GM21723 (cell line): Measurements from ENCODE around the gene NPIPB6.

Source experiments
- ATAC-seq: cut with Tn5 transposase; IDR thresholded peaks from one replicate; pipeline ENCODE4 v1.9.1; 2021; ENCODE audit warnings: mild to moderate bottlenecking, moderate library complexity; ENCODE audit not compliant: unreplicated experiment

The NPIPB6 gene

DNA sequence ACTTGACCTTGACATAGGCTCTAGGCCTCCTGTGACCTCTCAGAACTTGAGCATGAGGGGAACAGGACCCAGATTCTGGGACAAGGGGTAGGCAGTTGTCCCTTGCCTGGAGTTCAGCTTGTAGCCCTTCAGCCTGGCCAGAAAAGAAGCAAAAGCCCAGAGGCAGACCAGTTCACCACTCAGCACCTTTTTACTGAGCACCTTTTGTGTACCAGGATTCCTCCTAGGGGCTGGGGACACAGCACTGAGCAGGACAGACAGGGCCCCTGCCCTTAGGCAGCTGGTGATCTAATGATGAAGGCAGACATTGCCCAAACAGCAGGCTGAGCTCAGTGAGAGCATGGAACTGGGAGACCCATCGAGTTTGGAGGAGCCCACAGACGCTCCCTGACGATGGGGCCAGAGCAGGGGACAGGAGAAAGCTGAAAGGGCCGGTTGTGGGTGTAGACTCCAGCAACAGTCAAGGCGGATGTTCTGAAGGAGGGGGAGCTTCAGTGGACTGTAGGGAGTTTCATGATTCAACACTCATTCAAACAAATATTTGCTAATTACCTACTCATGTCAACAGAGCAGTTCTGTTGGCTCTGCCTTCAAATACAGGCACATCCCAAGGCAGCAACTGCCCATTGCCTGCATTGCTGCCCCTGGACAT, 38.9 kb downstream of the NPIPB6 start:
- no peak for ATAC-seq

DNA sequence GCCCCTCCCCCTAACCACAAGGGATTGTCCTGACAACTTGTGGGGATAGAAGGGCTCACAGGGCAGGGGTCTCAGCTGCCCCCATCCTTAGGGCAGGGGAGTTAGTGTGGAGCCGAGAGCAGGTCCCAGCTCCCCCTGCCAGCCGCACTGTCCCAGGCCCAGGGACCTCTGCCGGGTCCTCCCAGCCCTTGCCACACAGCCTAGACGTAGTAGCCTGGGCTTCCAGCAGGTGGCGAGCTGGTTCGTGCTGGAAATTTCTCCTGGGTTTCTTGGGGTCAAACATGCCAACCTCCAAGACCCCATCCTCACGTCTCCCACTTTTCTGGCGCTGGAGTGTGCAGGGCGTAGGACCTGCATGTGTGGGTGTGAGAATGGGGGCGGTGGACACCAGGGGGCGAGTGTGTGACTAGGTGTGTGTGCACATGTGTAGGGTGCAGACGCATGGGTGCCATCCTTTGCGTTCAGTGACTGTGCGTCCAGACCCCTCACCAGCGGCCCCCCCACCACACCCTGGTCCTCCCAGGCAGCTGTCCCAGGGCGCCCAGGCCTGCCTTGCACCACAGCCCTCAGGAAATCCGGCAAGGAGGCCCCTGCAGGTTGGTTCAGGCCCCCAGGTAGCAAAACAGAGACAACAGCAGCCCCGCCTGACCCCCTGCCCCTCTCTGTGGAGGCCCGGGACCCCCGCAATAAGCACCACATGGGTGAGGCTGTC, 41.5 kb downstream of the NPIPB6 start:
- no peak for ATAC-seq

GRCh38 chr16:28320741-28321140, 42.6 kb downstream of the NPIPB6 start:
- ATAC-seq, result no peak

- ATAC-seq, result no peak
Measured at GRCh38 chr16:28320023-28320561, 43.2 kb downstream of the NPIPB6 start.

- ATAC-seq, result no peak
Measured at GRCh38 chr16:28319476-28320022, 43.8 kb downstream of the NPIPB6 start.

DNA sequence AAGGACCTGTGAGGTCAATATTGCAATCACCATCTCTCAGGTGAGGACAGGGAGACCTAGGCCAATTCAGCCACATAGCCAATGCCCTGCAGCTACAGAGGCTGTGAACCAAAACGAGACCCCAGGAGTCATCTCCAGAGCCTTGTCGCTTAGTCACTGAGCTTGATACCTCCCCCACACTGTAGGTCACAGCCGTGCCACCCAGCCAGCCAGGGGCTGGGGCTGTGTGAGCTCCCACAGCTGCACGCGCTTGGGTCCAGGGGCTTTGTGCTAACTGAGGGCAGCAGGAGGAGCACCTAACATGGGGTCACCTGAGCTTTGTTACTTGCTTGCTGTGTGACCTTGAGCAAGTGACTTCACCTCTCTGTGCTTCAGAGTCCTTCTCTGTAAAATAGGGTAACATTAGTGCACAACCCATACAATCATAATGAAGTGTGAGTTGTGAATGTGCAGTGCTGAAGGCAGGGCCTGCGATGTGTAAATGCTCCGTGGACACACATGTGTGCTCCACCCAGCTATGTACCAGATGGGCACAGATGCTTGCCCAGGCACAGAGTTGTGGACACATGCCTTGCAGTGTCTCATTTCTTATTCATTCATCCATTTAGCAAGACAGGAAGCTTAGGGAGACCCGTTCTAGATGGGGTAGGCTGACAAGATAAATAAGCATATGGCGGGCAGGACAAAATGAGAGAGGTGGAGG, 45.1 kb downstream of the NPIPB6 start:
- ATAC-seq, result no peak

DNA sequence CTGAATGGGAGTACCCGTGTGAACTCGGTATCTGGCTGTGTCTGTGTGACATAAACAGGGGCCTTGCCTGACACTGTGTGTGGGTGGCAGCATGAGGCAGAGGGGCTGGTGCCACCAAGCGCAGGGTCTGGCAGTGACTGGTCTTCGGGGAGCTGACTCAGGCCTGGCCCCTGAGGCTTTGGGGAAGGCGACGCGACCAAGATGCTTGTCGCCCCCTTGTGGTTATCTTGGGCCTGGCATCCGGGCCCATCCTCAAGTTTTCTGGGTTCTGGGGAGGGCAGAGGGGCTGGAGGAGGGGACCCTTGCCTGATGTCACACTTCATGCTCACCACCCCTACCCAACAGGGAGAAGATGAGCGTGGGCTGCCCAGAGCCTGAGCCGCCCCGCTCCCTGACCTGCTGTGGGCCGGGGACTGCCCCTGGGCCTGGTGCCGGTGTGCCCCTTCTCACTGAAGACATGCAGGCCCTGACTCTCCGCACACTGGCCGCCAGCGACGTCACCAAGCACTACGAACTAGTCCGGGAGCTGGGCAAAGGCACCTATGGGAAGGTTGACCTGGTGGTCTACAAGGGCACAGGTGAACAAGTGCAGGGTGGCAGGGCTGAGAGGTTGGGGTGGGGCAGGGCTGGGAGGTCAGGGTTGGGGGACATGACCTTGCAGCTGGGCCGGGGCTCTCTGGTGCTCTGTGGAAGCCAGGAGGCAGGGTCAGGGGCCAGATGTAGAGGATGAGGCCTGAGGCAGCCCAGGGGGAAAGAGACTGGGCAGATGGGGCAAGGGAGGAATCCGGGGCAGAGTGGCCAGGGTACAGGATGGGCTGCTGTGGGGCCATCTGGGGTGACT, 46.0 kb downstream of the NPIPB6 start:
- ATAC-seq, result no peak

DNA sequence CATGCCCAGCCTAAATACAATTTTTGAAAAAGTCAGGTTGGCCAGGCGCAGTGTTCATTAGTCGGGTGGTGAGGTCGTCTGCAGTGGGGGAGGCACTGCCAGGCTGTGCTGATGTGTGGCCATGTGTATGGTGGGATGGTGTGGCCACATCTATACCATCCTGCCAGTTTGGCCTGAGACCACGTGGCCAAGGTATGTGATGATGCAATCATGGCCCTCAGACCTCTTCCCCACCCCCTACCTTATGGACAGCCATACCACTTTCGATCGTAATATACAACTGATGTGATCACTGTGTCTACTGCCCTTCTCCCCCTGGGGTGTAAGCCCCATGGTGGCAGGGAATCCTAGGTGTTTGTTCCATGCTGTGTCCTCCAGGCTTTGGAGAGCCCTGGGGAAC, 47.3 kb downstream of the NPIPB6 start:
- ATAC-seq, result no peak

- no peak for ATAC-seq
Measured at GRCh38 chr16:28313587-28313986, 49.7 kb downstream of the NPIPB6 start.

GRCh38 chr16:28312327-28312726, 51.0 kb downstream of the NPIPB6 start:
- ATAC-seq, result no peak

DNA sequence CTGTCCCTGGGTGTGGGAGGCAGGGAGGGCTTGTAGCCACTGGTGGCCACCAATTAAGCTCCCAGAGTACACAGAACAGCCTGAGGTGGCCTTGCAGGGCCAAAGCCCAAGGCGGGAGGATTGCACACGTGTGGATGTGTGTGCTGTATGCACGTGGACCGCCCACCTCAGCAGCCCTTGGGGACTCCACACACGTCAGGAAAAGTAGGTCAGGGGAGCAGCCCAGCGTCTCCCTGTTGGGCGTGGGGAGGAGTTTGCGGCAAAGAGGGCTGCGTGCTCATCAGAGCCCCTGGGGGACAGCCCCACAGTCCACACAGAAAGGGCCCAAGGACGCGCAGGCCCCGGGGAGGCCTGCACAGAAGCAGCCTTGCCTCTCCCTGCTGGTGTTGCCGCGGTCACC, 51.4 kb downstream of the NPIPB6 start:
- ATAC-seq, result no peak

DNA sequence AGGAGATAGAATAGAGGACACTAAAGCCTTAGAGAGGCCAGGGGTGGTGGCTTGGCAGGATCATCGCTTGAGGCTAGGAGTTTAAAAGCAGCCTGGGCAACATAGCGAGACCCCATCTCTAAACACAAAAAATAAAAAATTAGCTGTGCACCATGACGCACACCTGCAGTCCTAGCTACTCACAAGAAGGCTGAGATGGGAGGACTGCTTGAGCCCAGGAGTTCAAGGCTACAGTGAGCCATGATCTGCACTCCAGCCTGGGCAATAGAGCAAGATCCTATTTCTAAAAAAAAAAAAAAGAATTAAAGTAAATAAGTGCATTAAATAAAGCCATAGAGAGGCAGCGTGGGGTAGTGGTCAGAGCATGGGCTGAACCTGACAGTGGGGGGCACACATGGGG, 51.9 kb downstream of the NPIPB6 start:
- no peak for ATAC-seq

DNA sequence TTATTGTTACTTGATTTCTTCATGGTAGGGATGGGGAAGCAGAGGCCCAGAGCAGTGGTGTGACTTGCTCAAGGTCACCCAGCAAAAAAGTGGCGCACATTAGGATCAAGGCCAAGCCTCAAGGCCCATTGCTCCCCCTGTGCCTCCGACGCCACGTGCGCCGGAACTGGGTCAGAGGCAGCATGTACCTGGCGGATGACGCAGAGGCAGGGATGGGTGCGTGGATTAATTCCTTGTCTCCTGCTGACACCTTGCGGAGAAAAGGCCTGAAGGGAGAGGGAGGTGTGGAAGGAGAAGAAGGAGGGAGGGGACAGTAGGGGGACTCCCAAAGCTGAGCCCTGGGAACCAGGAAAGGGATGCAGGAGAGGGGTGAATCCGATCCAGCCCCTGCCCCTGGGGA, 52.5 kb downstream of the NPIPB6 start:
- no peak for ATAC-seq

DNA sequence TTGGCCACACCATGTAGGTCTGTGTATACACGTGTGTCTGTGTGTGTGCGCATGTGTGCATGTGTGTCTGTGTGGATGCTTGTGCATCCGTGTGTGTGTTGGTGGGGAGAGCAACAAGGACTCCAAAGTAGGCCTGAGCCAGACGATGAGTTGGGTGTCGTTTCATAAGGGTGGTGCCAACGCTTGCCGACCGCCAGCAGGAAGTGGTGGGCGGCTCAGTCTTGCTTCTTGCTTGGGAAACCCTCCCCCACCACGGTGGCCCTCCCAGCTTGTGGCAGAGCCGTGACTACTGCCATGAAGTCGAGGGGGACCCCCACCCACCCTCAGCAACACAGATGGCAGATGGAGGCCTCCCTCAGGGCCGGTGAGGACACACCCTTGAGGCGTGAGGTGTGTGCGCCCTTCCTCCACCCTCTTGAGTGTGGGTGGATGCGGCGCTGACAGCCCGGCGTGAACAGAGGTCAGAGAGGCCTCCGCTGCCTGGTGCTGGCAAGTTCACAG, 53.4 kb downstream of the NPIPB6 start:
- no peak for ATAC-seq

DNA sequence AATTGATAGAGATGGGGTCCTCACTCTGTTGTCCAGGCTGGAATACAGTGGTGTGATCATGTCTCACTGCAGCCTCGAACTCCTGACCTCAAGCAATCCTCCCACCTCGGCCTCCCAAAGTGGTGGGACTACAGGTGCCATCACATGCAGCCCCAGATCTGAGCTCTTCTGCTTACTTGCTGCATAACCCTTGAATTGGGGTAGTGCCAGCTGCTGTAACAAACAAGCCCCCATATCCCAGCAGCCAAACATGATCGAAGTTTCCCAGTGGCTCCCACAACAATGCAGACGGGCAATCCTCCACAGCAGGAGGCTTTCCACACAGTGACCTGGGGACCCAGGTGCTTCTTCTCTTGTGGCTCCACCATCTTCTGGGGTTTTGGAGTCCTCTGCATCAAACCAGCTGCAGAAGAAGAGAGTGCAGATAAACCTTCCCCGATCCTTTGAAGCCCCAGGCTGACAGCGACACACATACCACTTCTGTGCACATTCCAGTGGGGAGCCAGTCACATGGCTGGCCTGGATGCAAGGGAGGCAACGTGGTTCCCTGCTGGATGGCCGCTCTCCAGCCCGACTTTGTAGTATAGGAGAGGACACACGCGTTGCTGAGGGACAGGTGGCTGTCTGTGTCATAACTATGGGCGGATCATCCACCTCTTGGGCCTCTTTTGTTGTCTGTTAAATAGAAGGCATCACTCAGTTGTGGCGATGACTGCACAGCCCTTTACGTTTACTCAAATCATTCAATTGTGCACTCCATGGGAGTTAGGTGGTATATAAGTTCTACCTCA, 54.3 kb downstream of the NPIPB6 start:
- no peak for ATAC-seq

- ATAC-seq, result no peak
Measured at GRCh38 chr16:28307936-28308335, 55.4 kb downstream of the NPIPB6 start.

- ATAC-seq, result no peak
Measured at GRCh38 chr16:28304214-28304613, 59.1 kb downstream of the NPIPB6 start.

DNA sequence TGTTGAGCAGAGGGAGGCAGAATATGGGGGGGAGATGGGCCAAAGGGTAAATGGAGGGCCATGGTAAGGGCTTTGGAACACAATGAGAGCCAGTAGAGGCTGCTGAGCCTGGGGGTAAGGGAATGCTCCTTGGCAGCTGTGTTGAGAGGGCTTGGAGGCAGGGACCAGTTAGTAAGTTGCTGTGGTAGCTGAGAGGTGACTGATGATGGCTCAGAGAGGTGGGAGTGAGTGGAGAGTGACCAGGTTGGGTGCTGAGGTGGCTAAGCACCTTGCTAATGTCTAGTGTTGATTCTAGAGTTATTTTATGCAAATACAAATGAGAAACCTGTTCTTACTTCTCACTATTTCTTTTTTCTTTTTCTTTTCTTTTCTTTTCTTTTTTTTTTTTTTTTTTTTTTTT, 60.2 kb downstream of the NPIPB6 start:
- ATAC-seq, result no peak

DNA sequence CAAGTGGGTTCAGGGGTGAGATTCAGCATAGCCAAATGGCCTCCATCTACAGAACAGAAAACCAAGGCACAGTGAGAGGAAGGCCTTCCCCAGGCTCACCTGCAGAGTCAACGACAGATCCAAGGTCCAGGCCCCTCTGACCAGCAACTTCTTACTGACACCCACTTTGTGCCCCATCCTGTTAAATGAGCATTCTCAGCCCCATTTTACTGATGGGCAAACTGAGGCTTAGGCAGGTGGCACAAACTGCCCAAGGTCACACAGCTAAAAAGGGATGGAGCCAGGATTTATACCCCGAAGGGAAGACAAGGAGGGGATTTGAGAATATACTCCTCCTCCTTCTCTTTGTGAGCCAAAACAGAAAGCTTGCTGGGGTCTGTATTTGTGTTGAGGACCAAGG, 61.7 kb downstream of the NPIPB6 start:
- no peak for ATAC-seq

GRCh38 chr16:28301154-28301553, 62.2 kb downstream of the NPIPB6 start:
- ATAC-seq, result no peak
